Measurements from ENCODE around the gene ADNP.

DNA sequence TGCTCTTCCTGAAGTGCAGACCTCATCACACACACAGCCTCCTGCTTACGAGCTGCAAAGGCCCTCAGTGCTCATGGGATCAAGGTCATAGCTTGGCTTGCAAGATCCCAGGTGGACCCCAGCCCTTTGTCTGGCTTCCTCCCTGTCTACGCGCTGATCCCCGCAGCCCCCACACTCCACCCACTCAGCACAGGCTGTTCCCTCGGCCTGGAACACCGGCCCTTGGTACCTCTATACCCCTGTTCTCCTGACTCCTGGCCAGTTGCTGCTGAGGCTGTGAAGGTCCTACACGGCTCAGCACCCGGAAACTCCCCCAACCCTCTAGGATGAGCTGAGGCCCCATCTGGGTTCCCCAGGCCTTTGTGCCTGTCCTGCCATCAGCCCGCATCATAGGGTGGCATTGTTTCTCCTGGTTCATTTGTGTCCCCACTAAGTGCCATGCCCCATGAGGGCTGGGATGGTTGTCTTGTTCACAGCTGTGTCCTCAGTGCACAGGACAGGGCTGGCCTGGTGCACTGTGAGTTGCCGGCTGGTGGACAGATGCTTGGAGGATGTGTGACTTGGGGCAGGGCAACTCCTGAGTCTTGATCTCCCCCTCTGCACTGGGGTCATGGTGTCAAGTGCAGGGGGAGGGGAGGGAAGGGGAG lies 57.0 kb downstream of the ADNP start:
- TF ChIP-seq, protein P1, sequence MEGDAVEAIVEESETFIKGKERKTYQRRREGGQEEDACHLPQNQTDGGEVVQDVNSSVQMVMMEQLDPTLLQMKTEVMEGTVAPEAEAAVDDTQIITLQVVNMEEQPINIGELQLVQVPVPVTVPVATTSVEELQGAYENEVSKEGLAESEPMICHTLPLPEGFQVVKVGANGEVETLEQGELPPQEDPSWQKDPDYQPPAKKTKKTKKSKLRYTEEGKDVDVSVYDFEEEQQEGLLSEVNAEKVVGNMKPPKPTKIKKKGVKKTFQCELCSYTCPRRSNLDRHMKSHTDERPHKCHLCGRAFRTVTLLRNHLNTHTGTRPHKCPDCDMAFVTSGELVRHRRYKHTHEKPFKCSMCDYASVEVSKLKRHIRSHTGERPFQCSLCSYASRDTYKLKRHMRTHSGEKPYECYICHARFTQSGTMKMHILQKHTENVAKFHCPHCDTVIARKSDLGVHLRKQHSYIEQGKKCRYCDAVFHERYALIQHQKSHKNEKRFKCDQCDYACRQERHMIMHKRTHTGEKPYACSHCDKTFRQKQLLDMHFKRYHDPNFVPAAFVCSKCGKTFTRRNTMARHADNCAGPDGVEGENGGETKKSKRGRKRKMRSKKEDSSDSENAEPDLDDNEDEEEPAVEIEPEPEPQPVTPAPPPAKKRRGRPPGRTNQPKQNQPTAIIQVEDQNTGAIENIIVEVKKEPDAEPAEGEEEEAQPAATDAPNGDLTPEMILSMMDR (conservative IDR thresholded peaks at IDR 0.05), result no peak
- TF ChIP-seq ZFX (IDR thresholded peaks at IDR 0.05), result no peak

Measured in C4-2B (cell line).